GM12872 (cell line): ENCODE data around the gene ARHGAP4.

Experiments
- CTCF ChIP-seq: IDR thresholded peaks from 3 replicates; pipeline ENCODE4 v1.5.1; 2011; ENCODE audit warnings: low read depth, mild to moderate bottlenecking, low read length, moderate library complexity; ENCODE audit not compliant: insufficient read depth

The ARHGAP4 gene

GRCh38 chrX:153874366-153875125 lies 51.5 kb downstream of the ARHGAP4 start:
- TF ChIP-seq CTCF: no peak

- TF ChIP-seq CTCF: no peak
These were observed 52.0 kb downstream of the ARHGAP4 start for GRCh38 chrX:153874085-153874365.

GRCh38 chrX:153873282-153874084 lies 52.6 kb downstream of the ARHGAP4 start:
- no peak for TF ChIP-seq CTCF

- TF ChIP-seq CTCF: no peak
These were observed 53.9 kb downstream of the ARHGAP4 start for GRCh38 chrX:153871946-153872878.

GRCh38 chrX:153871451-153871850 lies 54.6 kb downstream of the ARHGAP4 start:
- no peak for TF ChIP-seq CTCF

GRCh38 chrX:153870791-153871360 lies 55.2 kb downstream of the ARHGAP4 start:
- TF ChIP-seq CTCF: no peak

- no peak for TF ChIP-seq CTCF
These were observed 55.8 kb downstream of the ARHGAP4 start for GRCh38 chrX:153870288-153870690.
